Measurements from ENCODE around the gene PTPRE.
A peak's percentile ranks its signal among the peaks of the same experiment; 100 is the strongest.

Gene PTPRE

GRCh38 chr10:127908106-127908958 lies 1.4 kb downstream of the PTPRE start:
- DNase-seq (ENCODE audit: low read depth): peak; percentile 85

DNA sequence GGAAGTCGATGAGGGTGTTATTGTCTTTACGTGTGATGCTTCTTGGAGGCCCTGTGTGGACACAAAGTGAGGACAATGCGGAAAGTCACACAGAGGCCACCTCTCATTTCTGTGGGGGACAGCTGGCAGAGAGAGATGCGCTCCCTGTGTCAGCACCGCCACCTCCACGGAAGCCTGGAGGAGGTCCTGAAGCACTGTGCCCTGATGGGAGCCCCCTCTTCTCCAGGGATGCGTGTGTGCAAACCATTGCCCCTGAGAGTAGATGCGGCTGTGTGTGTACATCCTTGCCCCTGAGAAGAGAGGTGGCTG lies 2.0 kb downstream of the PTPRE start:
- DNase-seq (ENCODE audit: low read depth): no peak

GRCh38 chr10:127909716-127910463 lies 3.0 kb downstream of the PTPRE start:
- DNase-seq (ENCODE audit: low read depth): no peak

GRCh38 chr10:127910464-127910770 lies 3.5 kb downstream of the PTPRE start:
- DNase-seq (ENCODE audit: low read depth): peak; percentile 56

DNA sequence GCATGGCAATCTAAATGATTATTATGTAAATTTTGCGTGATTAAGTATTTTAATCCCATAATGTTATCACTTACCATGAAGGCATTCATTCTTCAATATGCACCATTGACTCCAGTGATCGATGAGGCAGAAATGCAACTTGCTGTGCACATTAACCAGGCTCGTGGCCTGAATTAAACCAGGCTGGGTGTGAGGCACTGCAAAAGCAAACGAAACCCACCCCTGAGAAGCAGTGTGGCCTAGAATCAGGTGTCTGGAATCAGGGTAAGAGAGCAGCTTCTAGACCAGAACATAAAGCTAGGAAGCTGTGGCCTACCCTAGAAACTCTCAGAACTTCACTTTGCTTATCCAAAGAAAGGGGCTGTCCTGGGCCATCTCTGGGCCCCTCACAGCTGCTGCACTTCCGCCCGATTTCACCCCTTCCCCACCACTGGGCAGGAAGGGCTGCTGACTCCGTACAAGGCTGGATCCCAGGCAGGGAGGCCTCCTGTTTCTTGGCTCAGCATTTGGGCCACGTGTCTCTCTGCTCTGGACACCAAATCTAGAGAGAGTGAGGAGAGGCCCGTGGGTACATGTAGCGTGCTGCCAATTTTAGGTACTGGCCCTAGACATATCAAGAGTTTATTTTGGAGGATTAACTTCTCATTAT lies 4.4 kb downstream of the PTPRE start:
- DNase-seq (ENCODE audit: low read depth): no peak

DNA sequence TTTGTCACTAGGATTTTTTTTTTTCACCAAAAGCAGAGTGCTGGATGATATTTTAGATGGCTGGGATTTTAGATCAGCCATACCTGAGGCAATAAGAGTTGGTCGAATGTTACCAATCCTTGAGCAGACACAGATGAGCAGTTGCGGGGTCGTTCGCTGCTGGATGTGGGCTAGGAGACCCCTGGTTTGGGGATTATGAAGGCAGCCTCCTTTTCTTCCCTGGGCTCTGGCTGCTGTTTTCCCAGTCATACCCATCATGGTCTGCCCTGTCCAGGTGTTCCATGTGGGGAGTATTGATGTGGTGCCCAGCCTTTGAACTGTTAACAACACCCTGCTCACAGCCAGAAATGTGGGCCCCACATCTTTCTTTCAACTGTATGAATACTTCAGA lies 5.0 kb downstream of the PTPRE start:
- DNase-seq (ENCODE audit: low read depth): no peak

DNA sequence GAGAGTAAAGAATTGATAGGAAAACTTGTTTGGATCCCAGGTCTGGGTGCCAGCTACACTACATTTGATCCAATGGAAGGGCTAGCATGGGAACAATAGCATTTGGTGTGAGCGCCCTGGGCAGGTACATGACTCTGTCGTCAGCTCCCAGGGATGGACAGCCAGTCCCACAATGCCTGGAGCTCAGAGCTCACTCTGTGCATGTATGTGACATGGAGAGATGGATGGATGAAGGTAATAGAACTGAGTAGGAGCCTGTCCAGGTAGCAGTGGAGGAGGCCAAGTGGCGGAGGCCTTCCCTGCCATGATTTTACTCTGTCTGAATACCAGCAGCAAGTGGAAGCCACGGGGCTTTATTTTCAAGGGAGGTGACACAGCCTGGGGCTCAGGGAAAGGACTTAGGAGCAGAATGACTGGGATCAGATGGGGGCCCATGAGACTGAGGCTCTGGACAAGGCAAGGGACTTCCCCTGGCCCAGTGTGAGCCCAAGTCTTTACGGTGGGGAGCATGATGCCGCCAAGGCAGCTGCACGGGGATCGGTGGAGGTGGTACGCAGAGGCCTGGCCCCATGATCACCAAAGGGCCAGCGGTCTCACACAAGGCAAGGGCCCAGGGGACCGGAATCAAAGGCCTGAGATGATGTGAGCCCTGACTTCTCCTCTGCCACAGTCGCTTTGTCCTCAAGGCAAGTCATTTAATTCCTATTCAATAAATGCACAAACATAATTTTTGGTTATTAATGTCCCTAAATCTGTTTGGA lies 5.9 kb downstream of the PTPRE start:
- DNase-seq (ENCODE audit: low read depth): no peak

DNA sequence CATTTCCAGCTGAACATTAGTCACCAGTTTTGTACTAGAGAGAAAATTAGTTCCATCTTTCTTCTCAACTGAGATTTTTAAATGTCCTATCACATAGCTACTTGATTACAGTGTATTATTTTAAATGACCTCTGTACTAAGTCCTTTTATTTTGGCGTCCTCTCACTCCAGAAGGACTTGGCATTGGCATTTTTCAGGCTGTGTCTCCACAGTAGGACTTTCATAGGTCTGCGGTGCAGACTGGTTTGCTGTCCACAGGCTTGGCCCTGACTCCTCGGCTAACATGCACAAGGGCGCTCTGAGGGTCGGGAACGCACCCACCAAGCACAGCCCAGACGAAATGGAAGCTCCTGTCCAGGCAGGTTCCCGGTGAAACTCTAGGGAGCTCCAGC lies 6.5 kb downstream of the PTPRE start:
- DNase-seq (ENCODE audit: low read depth): no peak

DNA sequence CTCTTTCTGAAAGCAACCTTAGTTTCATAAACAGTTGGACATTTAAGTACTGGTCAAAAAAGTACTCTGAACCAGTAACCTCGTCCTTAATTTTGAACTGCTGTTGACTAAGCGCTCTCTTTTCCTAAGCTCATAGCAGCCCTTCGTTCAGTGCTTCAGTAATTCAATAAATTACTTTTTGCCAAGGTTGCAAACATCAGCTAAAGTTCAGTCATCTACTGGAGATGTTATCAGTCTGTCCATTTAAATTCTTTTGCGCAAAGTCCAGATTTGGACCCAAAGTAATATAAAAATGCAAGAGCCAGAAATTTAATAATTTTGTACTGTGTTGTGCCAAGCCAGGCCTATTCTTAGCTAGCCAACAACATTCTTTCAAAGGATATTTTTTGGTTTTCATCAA lies 8.4 kb downstream of the PTPRE start:
- DNase-seq (ENCODE audit: low read depth): no peak

DNA sequence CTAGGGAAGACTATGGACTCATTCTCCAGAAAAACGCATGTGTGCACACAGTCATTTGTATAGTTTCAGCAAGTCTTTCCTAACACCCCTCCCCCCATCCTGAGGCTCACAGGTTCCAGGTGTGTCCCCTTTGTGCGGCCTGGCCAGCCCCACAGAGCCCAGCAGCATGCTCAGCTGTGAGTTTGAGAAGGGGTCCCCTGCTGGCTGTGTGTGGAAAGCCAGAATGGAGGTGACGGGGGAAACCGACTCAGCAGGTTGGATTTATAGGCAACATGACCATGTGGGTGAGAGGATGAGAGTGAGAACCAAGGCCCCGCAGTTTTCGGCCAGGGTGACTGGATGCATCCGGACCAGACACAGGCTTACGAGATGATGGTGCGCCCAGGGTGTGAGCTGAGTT lies 9.9 kb downstream of the PTPRE start:
- no peak for DNase-seq (ENCODE audit: low read depth)

DNA sequence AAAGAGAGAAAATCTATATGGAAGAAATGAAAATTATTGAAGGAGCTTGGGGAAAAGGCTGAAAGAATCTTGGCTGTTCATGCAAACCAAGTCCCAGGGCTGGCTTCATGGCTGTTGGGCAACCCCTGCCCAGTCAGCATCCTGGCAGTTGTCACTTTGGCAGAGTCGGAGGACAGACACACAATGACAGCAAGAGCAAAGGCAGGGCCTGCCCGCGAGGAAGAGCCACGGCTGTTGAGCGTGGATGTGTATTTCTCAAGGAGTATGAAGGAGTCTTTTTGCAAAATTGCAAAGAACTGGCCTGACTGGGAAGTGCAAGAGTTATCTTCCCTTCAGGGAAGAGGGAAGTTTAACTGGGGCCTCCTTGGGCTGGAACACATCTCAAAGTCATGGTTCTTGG lies 11.7 kb downstream of the PTPRE start:
- no peak for DNase-seq (ENCODE audit: low read depth)

- DNase-seq (ENCODE audit: low read depth): peak; percentile 77
These were observed 12.7 kb downstream of the PTPRE start for GRCh38 chr10:127919418-127920271.

DNA sequence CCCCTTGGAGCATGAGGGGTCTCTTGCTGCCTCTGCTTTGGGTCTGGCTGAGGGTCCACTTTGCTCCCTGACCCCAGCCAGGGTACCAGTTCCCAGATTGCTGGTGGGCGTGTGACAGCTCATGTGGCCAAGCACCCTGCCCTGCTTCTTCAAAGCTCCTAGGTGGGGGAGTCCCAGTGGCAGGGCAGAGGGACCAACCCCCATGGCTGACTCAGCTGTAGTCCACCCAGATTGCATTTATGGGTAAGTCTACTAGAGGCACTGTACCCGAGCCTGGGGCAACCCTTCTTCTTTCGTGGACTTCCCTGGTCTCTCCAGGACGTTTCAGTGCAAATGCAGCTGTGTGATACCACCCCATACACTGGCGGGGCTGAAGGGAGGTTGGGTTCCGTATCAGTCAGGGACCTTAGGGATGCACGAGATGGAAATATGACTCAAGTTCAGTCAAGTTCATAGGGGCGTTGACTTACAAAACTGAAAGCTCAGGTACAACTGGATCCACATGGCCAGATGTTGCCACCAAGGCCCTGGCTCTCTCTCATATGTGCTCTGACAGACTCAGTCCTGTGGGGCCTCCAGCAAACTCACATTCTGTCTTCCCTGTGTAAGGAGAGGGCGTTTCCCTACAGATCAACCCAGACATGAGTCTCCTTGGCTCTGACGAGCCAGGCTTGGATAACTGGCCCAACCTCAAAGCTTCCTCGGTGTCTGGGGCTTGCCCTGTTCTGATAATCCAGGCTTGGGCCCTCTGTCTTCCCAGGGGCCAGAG lies 13.6 kb downstream of the PTPRE start:
- no peak for DNase-seq (ENCODE audit: low read depth)

DNA sequence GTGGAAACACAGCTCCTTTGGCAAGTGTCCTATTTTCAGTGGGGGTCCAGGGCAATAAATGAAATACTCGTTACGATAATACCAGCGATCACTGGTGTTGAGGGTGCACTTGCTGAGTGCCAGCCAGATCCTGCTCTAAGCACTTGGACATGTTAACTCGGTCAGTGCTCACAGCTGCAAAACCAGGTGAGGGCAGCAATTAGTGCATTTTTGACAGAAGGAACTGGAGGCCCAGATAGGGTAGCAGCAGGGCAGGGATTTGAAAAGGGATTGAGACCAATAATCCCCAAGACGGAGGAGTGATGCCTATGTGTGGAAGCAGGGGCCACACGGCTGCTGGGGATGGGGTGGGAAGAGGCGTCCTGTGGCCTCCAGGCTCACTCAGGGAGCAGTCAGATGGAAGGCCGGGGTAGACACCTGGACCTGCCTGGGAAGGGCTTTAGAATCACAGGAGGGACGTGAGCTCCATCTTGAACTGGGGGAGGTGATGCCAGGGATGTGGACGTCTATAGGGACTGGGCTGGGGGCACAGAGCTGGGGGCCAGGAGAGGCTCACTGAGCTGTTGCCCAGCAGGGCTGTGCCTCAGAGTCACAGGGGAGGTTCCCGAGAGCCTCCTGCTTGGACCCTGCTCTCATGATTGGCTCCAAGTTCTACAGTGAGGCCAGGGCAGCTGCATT lies 14.3 kb downstream of the PTPRE start:
- no peak for DNase-seq (ENCODE audit: low read depth)

DNA sequence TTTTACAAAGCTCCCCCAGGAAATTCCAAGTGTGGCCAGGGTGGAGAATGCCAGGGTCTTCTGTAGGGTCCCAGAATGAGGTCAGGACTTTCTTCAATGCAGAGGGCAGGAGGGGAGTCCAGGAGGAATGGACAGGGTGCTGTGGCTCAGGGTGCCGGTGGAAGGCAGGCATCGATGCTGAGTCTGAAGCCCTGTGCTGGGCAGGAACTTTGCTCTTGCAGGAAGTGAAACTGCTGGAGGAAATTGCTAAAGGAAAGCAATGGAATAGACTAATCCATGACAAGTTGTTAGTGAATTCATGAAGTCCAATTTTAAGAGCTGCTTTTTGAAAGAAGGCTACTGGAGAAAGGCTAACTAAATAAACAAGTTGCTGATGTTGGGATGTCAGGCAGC lies 14.8 kb downstream of the PTPRE start:
- no peak for DNase-seq (ENCODE audit: low read depth)

DNA sequence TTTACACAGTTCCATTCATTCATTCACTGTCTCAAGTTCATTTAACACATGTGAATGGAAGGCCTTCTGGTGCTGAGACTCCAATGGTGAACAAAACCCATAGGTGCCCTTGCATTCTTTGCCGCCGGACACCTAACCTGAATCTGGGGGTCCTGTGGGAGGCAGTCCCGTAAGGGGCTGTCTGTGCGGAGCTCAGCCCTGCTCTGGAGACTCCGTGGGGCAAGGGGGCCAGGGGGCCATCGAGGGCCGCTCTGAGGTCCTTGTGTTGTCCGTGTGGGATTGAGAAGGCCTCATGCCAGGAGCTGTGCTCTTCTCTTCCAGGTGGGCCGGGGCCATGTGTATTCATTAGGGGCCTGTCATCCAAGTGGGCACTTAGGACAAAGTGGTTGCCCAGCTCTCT lies 15.3 kb downstream of the PTPRE start:
- no peak for DNase-seq (ENCODE audit: low read depth)

DNA sequence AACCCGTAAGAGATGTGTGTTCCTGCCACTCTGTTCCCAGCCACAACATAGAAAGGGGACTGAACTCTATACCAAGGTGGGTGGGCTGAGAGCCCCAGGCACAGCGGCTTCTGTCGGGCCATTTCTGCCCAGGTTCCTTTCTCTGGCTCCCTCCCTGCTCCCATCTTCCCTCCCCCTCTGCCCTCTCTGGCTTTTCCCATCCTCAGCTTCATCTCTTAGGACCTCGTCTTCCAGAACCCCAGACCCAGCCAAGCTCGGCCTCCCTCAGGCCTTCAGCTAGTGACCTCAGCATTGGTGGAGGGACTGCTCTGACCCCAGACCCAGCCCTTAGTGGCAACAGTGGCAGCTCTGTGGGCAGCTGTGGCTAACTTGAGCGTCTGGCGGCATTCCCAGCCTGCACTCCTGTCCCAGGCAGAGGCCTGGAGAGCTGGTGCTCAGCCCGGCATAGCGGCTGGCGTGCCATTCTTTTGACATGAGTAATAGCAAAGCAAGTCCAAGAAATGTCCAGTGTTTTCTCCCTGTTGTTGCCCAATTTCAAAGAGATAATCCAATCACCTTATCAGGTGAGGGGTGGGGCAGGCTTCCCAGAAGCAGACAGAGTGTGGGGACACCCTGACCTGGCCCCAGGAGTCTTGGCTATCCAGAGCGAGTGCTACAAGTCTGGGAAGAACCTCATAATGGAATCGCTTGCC lies 15.9 kb downstream of the PTPRE start:
- peak; percentile 93 for DNase-seq (ENCODE audit: low read depth)

DNA sequence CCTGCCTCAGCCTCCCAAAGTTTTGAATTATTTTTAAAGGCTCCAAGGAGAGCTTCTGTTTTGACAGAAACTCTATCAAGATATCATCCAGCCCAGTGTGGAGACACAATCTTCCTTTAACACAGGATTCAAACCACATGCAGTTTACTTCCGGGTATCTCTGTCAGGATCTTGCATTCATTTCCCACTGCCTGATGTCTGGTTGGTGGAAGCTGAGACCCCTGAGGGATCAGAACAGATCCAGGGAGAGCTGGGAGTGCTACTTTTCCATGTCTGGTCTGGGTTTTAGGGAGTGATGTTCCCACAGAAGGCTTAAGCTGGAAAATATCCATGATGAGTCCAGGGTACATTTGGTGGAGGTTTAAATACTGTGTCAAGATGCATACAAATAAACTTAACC lies 16.7 kb downstream of the PTPRE start:
- DNase-seq (ENCODE audit: low read depth): no peak

DNA sequence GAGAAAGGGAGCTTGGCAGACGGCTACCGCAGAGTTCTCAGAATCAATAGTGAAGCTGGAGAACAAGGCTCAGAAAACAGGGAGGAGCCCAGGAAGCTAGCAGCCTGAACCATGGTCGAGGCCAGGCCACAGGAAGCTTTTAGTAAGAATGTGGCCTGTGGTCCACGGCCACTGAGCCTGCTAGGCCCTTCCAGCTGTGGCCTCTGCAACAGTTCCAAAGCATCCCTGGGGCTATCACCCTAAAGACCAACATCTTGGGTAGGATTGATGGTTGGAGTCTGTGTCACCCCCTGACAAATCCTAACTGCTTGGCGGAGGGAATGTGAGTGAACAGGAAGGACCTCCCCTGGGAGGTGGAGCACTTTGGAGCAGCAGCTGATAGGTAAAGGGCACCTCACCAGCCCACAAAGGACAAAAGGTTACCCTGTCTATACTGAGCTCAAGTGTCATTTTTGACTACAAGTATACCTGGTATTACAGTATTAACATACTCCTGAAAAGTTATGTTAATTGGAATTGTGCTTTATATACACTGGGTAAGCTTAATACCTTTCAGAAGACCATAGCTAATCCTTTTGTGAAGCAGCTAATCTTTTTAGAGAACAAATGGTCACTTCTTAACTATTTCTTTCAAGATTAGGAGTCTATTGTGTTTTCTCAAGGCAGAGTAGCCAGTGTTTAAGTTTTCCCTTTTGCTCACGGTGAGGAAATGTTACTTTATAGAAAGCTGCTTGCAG lies 18.7 kb downstream of the PTPRE start:
- no peak for DNase-seq (ENCODE audit: low read depth)
